GM10248 (cell line): ENCODE measurements around the gene EDNRB.

Experiments
- CTCF ChIA-PET: fragments of 300-600 bp; sonication (Branson Sonifier 250); formaldehyde crosslinking; extraction: SDS; loops from one replicate; lab custom pipeline; 2021; ENCODE audit warnings: antibody characterized with exemption; lab: Yijun Ruan, JAX
- POLR2A ChIA-PET: fragments of 350-650 bp; sonication (Branson Sonifier 250); formaldehyde crosslinking; extraction: SDS; loops from one replicate; lab custom pipeline; 2020; ENCODE audit warnings: antibody characterized with exemption; lab: Yijun Ruan, JAX
- DNase-seq: peaks from one replicate; pipeline ENCODE4 v3.0.0; 2012; ENCODE audit errors: extremely low spot score
- CTCF ChIP-seq: IDR thresholded peaks from 2 replicates; pipeline ENCODE4 v1.5.1; 2012; ENCODE audit warnings: mild to moderate bottlenecking, low read depth; ENCODE audit errors: extremely low read depth, missing control alignments, control extremely low read depth

Gene EDNRB

GRCh38 chr13:77893066-77893465, 25.6 kb downstream of the EDNRB start:
- ChIA-PET POLR2A (no interaction called here), CTCF (interaction anchor here (1.2 to 1.7 kb wide), 3 partner anchors 11 to 20 kb away, joined by 3 to 5 read pairs (median 4); no protein-coding TSS in a partner anchor)
- no peak for DNase-seq
- TF ChIP-seq CTCF = no peak

DNA sequence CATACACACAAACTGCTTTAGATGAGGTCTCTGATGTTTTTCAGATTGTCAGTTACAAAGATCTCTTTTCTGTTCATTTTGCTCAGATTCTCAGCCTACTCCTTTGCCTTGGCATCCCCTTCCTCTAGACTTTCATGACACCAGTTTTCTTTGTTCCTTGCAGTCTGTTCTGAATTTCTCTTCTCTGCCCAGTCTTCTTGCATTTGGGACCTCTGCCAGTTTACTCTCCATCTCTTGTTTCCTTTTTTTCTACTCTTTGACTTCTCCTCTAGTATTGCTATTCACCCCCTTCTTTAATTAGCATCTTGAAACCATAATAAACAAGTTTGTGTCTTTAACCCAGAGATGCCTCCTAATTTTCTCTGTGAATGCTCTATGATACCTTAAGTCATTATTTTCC, 26.1 kb downstream of the EDNRB start:
- no peak for TF ChIP-seq CTCF
- ChIA-PET CTCF (interaction anchor here (1.7 kb wide), 1 partner anchor 18 kb away, joined by 3 read pairs; no protein-coding TSS in a partner anchor), POLR2A (no interaction called here)
- no peak for DNase-seq

GRCh38 chr13:77891486-77891885, 27.1 kb downstream of the EDNRB start:
- no peak for TF ChIP-seq CTCF
- no peak for DNase-seq
- ChIA-PET POLR2A (no interaction called here), CTCF (interaction anchor here (1.6 kb wide), 1 partner anchor 32 kb away, joined by 3 read pairs; no protein-coding TSS in a partner anchor)

DNA sequence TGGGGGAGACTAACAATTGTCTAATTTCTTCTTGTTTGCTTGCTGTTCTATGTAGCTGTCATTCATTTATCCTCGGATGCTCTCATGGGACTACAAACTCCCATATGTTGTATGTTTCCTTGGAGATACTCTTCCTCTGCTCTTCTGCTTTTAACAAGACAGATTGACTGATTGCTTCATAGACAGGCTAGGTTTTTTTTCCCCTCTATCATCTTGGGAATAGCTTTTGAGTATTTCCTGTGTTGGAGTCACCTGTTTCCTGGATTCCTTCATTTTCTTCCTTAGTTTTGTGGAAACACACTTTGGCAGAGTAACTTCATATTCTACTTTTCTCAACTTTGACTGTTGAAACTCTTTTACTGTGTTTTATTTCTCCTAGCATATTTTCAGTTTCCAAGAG, 27.6 kb downstream of the EDNRB start:
- CTCF ChIA-PET = interaction anchor here (0.7 to 1.6 kb wide), 2 partner anchors 12 to 31 kb away, joined by 3 read pairs; no protein-coding TSS in a partner anchor
- DNase-seq = no peak
- POLR2A ChIA-PET = no interaction called here
- TF ChIP-seq CTCF = no peak

DNA sequence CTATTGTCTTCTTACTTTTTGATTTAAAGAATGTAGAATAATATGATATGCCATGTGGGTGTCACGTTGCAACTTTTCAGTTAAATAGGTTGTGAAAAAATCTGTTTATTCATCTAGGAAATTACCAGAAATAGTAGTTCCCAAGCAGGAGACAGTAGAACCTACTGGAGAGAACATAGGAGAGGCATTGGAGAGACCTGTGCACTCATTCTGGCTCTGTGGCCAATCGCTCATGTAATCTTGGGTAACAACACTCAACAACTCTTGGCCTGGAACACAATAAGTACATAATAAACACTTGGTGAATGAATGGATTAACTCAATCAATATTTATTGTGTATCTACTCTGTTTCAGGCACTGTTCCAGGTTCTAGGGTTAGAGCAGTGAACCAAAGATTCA, 35.3 kb downstream of the EDNRB start:
- ChIA-PET POLR2A (no interaction called here), CTCF (no interaction called here)
- TF ChIP-seq CTCF = no peak
- DNase-seq = no peak

DNA sequence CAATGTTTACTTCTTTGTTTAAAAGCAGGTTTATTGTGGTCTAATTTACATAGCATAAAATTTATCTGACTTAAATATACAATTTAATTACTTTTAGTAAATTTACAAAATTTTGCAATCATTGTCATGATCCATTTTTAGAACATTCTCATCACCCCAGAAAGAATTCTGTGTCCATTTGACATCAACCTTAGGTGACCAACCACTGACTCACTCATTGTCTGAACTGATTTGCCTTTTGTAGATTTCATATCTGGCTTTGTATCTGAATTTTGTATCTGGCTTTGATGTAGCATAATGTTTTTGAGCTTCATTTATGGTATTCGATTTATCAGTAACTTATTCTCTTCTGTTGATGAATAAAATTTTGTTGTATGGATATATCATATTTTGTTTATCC, 40.4 kb downstream of the EDNRB start:
- ChIA-PET POLR2A (no interaction called here), CTCF (interaction anchor here (1.9 kb wide), 1 partner anchor 9 kb away, joined by 6 read pairs; no protein-coding TSS in a partner anchor)
- no peak for TF ChIP-seq CTCF
- no peak for DNase-seq
